HepG2 (cell line): Measurements from ENCODE around the gene MTCH2. TPM values are rescaled to one million over a fixed set of nuclear protein-coding genes. Genes with fewer than 3 reads are reported as not detected.

Source experiments
- CCDC6 ChIP-seq: sonication (generic); formaldehyde crosslinking; IDR thresholded peaks from 2 replicates; pipeline ENCODE4 v1.8.1; 2022; ENCODE audit warnings: mild to moderate bottlenecking, missing genetic modification reagents, moderate library complexity
- CHCHD3 ChIP-seq: sonication (generic); formaldehyde crosslinking; IDR thresholded peaks from 2 replicates; pipeline ENCODE4 v1.8.0; 2022; ENCODE audit warnings: mild to moderate bottlenecking, missing genetic modification reagents, moderate library complexity
- CREBL2 ChIP-seq: sonication (generic); formaldehyde crosslinking; IDR thresholded peaks from 2 replicates; pipeline ENCODE4 v1.8.1; 2023; ENCODE audit warnings: missing genetic modification reagents, mild to moderate bottlenecking, borderline replicate concordance
- EP300 ChIP-seq, 3 experiments: sonication (generic) in 1 of 3; formaldehyde crosslinking in 1 of 3; IDR thresholded peaks; 2 replicates each; pipeline versions ENCODE4 v1.5.1 to v1.6.1; 2011 to 2020; ENCODE audit warnings: low read depth in 2 of 3, low read length in 2 of 3, borderline replicate concordance in 1 of 3, improper control_type of control experiment in 1 of 3, mild to moderate bottlenecking in 1 of 3, missing genetic modification reagents in 1 of 3, moderate library complexity in 1 of 3
- FOSL1 ChIP-seq: sonication (generic); formaldehyde crosslinking; IDR thresholded peaks from 2 replicates; pipeline ENCODE4 v1.9.0; 2021; ENCODE audit warnings: missing genetic modification reagents, borderline replicate concordance
- JUN ChIP-seq: sonication (generic); formaldehyde crosslinking; IDR thresholded peaks from 2 replicates; pipeline ENCODE4 v1.4.0; 2020; ENCODE audit warnings: mild to moderate bottlenecking, missing genetic modification reagents
- MNT ChIP-seq: fragments of 450-650 bp; IDR thresholded peaks from 2 replicates; pipeline ENCODE4 v1.6.1; 2016
- PITX1 ChIP-seq: sonication (generic); formaldehyde crosslinking; IDR thresholded peaks from 2 replicates; pipeline ENCODE4 v1.5.1; 2020; ENCODE audit warnings: mild to moderate bottlenecking, missing genetic modification reagents
- RBM22 ChIP-seq: fragments of 200-400 bp; formaldehyde crosslinking; optimal IDR thresholded peaks from 2 replicates; pipeline ENCODE3; 2017; ENCODE audit warnings: mild to moderate bottlenecking, low read length, moderate library complexity
- REXO4 ChIP-seq: sonication (generic); formaldehyde crosslinking; IDR thresholded peaks from 2 replicates; pipeline ENCODE4 v1.8.0; 2022; ENCODE audit warnings: missing genetic modification reagents, mild to moderate bottlenecking, borderline replicate concordance
- SIN3A ChIP-seq: IDR thresholded peaks from 2 replicates; pipeline ENCODE4 v1.6.1; 2011; ENCODE audit warnings: low read depth, mild to moderate bottlenecking, control low read depth, low read length, borderline replicate concordance
- TCF12 ChIP-seq, 2 experiments: fragments of 450-650 bp in 1 of 2; sonication (generic) in 1 of 2; formaldehyde crosslinking in 1 of 2; IDR thresholded peaks; 2 replicates each; pipeline versions ENCODE4 v1.6.1 to v1.8.0; 2017 to 2022; ENCODE audit warnings: antibody characterized with exemption in 1 of 2, mild to moderate bottlenecking in 1 of 2, missing genetic modification reagents in 1 of 2, moderate library complexity in 1 of 2
- TMF1 ChIP-seq: sonication (generic); formaldehyde crosslinking; IDR thresholded peaks from 2 replicates; pipeline ENCODE4 v1.8.1; 2022; ENCODE audit warnings: low read depth, missing genetic modification reagents
- ZBTB7B ChIP-seq: sonication (generic); formaldehyde crosslinking; IDR thresholded peaks from 2 replicates; pipeline ENCODE4 v1.4.0; 2020; ENCODE audit warnings: missing genetic modification reagents
- ZNF10 ChIP-seq: sonication (generic); formaldehyde crosslinking; IDR thresholded peaks from 2 replicates; pipeline ENCODE4 v1.4.0; 2020; ENCODE audit warnings: mild to moderate bottlenecking, low read depth, missing genetic modification reagents, borderline replicate concordance
- ZNF558 ChIP-seq: sonication (generic); formaldehyde crosslinking; IDR thresholded peaks from 2 replicates; pipeline ENCODE4 v1.9.0; 2022; ENCODE audit warnings: mild to moderate bottlenecking, missing genetic modification reagents, borderline replicate concordance
- ZNF598 ChIP-seq: sonication (generic); formaldehyde crosslinking; IDR thresholded peaks from 2 replicates; pipeline ENCODE4 v1.5.1; 2020; ENCODE audit warnings: mild to moderate bottlenecking, missing genetic modification reagents, borderline replicate concordance
- ZNF607 ChIP-seq: sonication (generic); formaldehyde crosslinking; IDR thresholded peaks from 2 replicates; pipeline ENCODE4 v1.5.1; 2020; ENCODE audit warnings: missing genetic modification reagents, mild to moderate bottlenecking, borderline replicate concordance
- ZNF639 ChIP-seq: conservative IDR thresholded peaks from 2 replicates; pipeline ENCODE4 v1.6.1; 2018; ENCODE audit warnings: missing genetic modification reagents
- ZNF674 ChIP-seq: sonication (generic); formaldehyde crosslinking; IDR thresholded peaks from 2 replicates; pipeline ENCODE4 v1.5.0; 2020; ENCODE audit warnings: low read depth, mild to moderate bottlenecking, missing genetic modification reagents
- ZNF816 ChIP-seq: sonication (generic); formaldehyde crosslinking; IDR thresholded peaks from 2 replicates; pipeline ENCODE4 v1.8.0; 2022; ENCODE audit warnings: missing genetic modification reagents, mild to moderate bottlenecking, borderline replicate concordance
- polyA plus RNA-seq, 8 experiments: library from polyadenylated mRNA; depleted of rRNA in 3 of 8; stranded (reverse) in 7 of 8; unstranded in 1 of 8; fragments of >200 nt; fragmentation: Illumina TruSeq in 4 of 8; extraction: Trizol in 4 of 8; gene quantifications; 2 replicates each; pipeline versions ENCODE4 v1.2.1 to v1.2.3, GENCODE V29; 2011 to 2016; ENCODE audit warnings: low read depth in 4 of 8, missing spikeins in 1 of 8, mixed read lengths in 1 of 8; ENCODE audit not compliant: insufficient read depth in 1 of 8
- total RNA-seq, 5 experiments: library from RNA; depleted of rRNA; stranded (reverse); fragments of >200 nt; fragmentation: Illumina TruSeq; extraction: Trizol; gene quantifications; 2 replicates each; pipeline ENCODE4 v1.2.3, GENCODE V29; 2016; ENCODE audit warnings: low read depth in 1 of 5
- TF ChIP-seq, protein P1 (sequence below): sonication (generic); formaldehyde crosslinking; IDR thresholded peaks from 2 replicates; pipeline ENCODE4 v1.5.0; 2020; ENCODE audit warnings: missing genetic modification reagents, mild to moderate bottlenecking, borderline replicate concordance
- TF ChIP-seq, protein P2 (sequence below), 2 experiments: sonication (generic) in 1 of 2; formaldehyde crosslinking in 1 of 2; IDR thresholded peaks; 2 replicates each; pipeline versions ENCODE4 v1.5.1 to v1.6.1; 2011 to 2020; ENCODE audit warnings: borderline replicate concordance in 1 of 2, low read depth in 1 of 2, low read length in 1 of 2, mild to moderate bottlenecking in 1 of 2, missing genetic modification reagents in 1 of 2, moderate library complexity in 1 of 2

MTCH2 gene
- total and polyA plus RNA-seq, 2 of the 13 experiments (the other 11 are each of a cell fraction or from before 2014, with no cell fraction given), result 112 to 272 TPM

- TF ChIP-seq MNT (no peak), ZNF598 (CRISPR knock-in tag) (no peak), CHCHD3 (CRISPR knock-in tag) (0 out of 2 replicates have a peak, but pooled peaks have one; percentile 36), ZNF558 (CRISPR knock-in tag) (no peak), ZNF639 (CRISPR knock-in tag) (no peak), TCF12 (IDR thresholded peaks at IDR 0.05) (no peak), TCF12 (CRISPR knock-in tag; IDR thresholded peaks at IDR 0.05) (no peak), EP300 (IDR thresholded peaks at IDR 0.05; ENCODE audit: low read depth in 2 of 2, low read length in 2 of 2) (no peak), EP300 (CRISPR knock-in tag; IDR thresholded peaks at IDR 0.05; ENCODE audit: borderline replicate concordance) (no peak), REXO4 (CRISPR knock-in tag) (no peak), ZNF10 (CRISPR knock-in tag) (no peak), JUN (CRISPR knock-in tag) (no peak), SIN3A (no peak), CCDC6 (CRISPR knock-in tag) (no peak), ZNF674 (0 out of 2 replicates have a peak, but pooled peaks have one; percentile 80), ZNF607 (0 out of 2 replicates have a peak, but pooled peaks have one; percentile 28), CREBL2 (CRISPR knock-in tag) (no peak), FOSL1 (no peak), PITX1 (CRISPR knock-in tag) (no peak), ZNF816 (no peak), ZBTB7B (CRISPR knock-in tag) (no peak), RBM22 (no peak), TMF1 (no peak)
- TF ChIP-seq, protein P1, sequence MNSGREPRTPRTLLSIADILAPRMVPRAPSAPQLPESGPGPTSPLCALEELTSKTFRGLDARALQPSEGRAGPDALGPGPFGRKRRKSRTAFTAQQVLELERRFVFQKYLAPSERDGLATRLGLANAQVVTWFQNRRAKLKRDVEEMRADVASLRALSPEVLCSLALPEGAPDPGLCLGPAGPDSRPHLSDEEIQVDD (CRISPR knock-in tag), result no peak
- TF ChIP-seq, protein P2, sequence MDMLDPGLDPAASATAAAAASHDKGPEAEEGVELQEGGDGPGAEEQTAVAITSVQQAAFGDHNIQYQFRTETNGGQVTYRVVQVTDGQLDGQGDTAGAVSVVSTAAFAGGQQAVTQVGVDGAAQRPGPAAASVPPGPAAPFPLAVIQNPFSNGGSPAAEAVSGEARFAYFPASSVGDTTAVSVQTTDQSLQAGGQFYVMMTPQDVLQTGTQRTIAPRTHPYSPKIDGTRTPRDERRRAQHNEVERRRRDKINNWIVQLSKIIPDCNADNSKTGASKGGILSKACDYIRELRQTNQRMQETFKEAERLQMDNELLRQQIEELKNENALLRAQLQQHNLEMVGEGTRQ (IDR thresholded peaks at IDR 0.05; ENCODE audit: low read depth, low read length), result 0 out of 2 replicates have a peak, but pooled peaks have one; percentile 14
- TF ChIP-seq, protein P2 (CRISPR knock-in tag; IDR thresholded peaks at IDR 0.05; ENCODE audit: borderline replicate concordance), result peak; percentile 47; the same call in 1 of the 2 replicates
Observed at GRCh38 chr11:47587723-47588326, 54.5 kb downstream of the MTCH2 start (continued).
